ENCODE data around the gene ADGRB2.
A peak's percentile ranks its signal among the peaks of the same experiment; 100 is the strongest.

Gene ADGRB2

GRCh38 chr1:31795096-31795675 is 31.0 kb upstream of the ADGRB2 start:
- DNase-seq (ENCODE audit: low read depth in 2 of 2), result no peak

DNA sequence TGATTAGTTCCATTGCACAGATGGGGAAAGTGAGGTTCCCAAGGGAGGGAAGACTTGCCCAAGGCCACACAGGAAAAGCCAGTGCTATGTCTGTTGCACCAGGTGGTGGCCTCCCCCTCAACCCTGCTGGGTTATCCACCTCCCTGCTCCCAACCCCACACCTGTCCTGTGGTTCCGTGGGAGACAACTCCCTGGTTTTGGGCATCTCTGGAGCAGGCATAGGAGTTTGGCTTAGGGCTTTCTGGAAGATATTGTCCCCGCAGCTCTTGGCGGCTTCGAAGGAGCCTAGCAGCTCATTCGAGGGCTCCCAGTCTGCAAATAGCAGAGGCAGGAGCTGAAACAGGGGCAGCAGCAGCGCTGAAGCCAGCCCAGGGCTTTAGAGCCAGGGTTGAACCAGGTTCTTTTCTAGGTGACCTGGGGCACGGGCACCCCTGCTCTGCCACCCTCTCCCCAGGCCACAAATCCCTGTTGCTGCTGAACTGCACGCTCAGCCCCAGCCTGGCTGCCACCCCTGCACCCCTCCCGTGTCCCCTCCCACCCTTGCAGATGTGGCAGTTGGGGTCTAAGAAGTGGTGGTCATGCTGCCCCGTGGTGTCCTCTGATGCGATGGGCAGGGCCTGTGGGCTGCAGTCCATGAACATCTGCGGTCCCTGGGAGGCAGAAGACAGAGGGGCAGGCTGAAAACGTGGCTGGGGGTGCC is 29.6 kb upstream of the ADGRB2 start:
- DNase-seq (ENCODE audit: low read depth in 2 of 2), result no peak

GRCh38 chr1:31793086-31793485 is 28.9 kb upstream of the ADGRB2 start:
- DNase-seq (ENCODE audit: low read depth in 2 of 2), result no peak

GRCh38 chr1:31792541-31792940 is 28.4 kb upstream of the ADGRB2 start:
- DNase-seq (ENCODE audit: low read depth in 2 of 2), result no peak

- DNase-seq (ENCODE audit: low read depth in 2 of 2), result no peak
These were observed 28.0 kb upstream of the ADGRB2 start for GRCh38 chr1:31792116-31792515.

DNA sequence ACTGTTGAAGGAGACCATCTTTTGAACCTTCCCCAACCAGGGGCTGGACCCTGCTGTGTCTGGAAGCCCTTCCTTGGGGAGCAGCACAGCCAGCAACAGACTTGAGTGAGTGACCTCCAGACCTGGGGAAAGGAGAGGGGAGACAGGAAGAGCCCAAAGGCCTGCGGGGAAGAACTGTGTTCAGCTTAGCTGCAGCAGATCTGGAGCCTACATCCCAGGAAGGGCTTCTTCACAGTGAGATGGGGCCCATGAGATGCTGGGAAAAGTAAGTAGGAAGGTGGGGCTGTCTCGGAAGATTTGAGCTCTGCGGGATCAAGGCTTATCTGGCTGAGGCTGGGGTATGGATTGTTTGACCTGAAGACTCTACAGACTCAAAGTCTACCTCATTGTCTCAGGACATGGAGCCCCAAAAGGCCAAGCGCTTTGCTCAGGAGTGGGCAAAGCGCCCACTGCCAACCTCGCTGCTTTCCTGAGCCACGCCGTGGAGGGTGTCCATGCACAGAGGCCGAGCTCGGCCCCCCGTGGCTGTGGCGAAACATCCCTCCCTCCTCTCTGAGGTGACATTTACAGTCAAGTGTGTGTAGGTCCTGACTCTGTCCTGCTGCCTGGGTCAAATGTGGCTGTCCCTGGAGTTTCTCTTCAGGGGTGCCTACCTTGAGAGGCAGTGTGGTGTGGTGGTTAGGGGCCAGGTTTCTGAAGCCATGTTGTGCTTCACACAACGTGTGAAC is 27.2 kb upstream of the ADGRB2 start:
- DNase-seq (ENCODE audit: low read depth in 2 of 2), result no peak

DNA sequence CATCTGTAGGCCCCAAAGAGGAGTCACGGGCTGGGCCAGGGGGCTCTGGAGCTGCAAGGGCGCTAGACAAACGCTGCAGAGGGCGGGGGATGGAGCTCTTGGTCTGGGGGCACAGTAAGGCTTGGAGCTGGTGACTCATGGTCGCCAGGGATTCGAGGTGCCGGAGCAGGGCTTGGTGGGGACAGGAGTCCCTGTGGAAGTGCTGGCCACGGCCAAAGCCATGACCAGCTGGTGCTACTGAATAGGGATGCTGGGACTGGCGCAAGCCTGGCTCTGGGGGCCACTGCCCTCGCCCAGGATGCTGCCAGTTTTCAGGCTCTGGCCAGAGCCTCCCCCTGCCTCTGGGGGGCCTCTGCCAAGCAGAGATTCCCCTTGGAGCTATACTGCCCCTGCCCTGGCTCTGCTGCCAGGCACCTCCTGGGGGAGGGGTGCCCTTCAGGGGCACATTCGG is 26.5 kb upstream of the ADGRB2 start:
- no peak for DNase-seq (ENCODE audit: low read depth in 2 of 2)

DNA sequence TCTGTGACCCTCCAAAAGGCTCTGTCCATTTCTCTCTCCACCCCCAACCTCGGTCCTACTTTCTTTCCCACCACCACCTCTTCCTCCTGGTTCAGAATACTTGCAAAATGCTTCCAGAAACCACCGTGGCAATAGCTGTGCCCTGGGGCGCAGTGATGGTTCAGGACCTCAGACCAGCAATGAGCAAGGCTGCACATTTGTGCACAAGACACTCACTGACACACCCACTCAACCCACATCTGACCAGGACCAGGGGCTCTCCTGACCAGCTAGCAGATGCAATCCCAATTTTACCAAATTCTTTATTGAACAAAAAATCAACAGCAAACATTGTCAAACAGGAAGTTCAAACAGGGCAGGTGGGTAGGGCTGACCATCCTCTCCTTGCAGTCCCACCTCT is 26.0 kb upstream of the ADGRB2 start:
- DNase-seq (ENCODE audit: low read depth in 2 of 2), result no peak

DNA sequence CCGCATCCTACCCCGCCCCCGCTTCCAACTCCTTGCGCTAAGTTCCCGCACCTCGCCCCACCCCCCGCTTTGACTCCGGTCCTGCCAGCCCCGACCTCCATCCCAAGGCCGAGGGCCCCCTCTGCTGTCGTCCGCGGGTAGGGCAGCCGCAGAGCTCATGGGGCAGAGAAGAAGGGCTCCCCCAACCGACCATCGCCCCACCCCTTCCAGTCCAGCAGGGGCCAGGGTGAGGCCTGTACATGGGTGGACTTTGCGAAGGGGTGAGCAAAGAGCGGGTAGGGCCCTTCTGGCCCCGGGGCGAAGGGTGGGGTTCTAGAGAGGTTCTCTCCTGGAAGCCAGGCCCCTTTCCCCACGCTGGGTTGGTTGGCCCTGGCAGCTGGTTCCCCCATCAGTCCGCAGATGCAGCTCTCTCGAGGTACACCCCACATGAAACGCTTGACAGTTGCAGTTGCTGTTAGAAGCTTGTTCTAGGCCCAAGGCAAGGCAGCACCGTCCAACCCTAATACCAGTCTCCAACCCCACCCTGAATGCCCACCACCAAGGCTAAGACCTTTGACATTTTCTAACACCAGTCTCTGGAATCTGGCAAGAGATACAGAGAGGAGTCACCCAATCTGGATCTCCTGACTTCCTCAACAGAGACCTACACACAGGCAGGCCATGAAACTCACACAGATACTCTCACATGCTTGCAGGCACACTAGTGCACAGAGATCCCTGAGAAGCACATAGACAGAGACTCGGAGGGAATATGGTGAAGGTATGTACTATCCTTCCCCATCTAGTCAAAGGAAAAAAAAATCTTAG is 25.3 kb upstream of the ADGRB2 start:
- DNase-seq (ENCODE audit: low read depth in 2 of 2), result peak; percentile 86 to 95

DNA sequence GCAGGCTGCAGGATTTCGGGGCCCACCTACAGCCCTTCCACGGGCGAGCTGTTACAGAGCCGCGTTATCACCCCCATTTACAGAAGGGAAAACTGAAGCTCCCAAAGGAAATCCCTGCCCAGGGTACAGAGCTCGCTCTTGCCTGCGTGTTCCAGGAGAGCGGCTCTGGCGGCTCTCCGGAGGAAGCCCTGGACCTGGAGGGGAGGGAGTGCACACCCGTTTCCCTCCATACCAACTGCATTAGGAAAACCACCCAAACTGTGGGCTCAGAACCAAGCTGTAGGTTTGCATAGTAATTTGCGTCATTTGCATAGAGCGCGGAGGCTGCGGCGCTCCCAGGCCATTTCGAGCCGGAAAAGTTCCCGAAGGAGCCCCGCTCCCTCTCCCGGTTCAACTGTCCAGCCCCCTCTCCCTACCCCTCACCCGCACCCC is 24.7 kb upstream of the ADGRB2 start:
- no peak for DNase-seq (ENCODE audit: low read depth in 2 of 2)

- peak; percentile 71 to 72 for DNase-seq (ENCODE audit: low read depth in 2 of 2)
These were observed 24.1 kb upstream of the ADGRB2 start for GRCh38 chr1:31788138-31788824.

GRCh38 chr1:31787786-31788137 is 23.6 kb upstream of the ADGRB2 start:
- DNase-seq (ENCODE audit: low read depth in 2 of 2), result no peak

GRCh38 chr1:31787261-31787660 is 23.1 kb upstream of the ADGRB2 start:
- DNase-seq (ENCODE audit: low read depth in 2 of 2), result no peak

DNA sequence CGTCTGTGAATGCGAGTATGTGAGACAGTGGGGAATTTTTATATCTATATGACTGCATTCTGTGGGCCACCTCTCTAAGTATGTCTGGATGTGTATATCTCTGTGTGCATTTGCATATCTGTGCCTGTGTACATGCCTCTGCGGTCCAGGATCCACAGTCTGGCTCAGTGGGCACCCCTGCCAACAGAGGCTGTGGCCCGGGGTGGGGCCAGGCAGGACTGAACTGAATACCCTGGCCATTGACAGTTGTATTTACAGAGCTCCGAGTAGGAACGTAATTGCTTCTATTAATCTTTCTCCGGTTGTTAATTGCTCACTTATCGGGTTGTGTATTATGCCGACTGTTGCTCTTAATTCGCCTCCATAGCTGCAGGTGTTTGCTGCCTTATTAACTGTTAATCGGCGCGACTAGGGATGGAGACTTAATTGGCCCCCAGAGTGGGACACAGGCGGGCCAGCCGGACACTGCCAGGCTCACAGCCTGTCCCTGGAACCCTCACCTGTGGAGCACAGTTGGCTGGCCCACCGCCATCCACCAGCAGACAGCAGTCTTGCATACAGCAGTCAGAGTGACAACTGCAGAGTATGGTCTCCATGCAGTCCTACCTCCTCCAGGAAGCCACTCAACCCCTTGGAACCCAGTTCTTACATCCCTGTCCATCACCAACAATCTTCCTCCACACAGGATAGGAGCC is 22.4 kb upstream of the ADGRB2 start:
- DNase-seq (ENCODE audit: low read depth in 2 of 2), result no peak

DNA sequence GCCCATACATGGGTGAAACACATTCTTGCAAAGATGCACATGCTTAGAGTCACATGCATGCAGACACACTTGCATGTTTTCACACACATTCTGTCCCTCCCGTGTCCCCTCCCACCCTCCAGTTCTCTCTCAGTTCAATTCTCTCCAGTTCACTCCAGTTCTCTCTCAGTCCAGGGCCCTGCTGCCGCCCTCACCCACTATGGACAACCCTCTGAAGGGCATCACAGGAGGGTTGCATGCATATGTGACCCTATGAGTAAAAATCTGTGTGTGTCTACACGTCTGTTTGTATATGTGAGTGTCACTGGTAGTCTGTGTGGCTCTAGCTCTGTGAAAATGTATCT is 21.8 kb upstream of the ADGRB2 start:
- DNase-seq (ENCODE audit: low read depth in 2 of 2), result no peak

DNA sequence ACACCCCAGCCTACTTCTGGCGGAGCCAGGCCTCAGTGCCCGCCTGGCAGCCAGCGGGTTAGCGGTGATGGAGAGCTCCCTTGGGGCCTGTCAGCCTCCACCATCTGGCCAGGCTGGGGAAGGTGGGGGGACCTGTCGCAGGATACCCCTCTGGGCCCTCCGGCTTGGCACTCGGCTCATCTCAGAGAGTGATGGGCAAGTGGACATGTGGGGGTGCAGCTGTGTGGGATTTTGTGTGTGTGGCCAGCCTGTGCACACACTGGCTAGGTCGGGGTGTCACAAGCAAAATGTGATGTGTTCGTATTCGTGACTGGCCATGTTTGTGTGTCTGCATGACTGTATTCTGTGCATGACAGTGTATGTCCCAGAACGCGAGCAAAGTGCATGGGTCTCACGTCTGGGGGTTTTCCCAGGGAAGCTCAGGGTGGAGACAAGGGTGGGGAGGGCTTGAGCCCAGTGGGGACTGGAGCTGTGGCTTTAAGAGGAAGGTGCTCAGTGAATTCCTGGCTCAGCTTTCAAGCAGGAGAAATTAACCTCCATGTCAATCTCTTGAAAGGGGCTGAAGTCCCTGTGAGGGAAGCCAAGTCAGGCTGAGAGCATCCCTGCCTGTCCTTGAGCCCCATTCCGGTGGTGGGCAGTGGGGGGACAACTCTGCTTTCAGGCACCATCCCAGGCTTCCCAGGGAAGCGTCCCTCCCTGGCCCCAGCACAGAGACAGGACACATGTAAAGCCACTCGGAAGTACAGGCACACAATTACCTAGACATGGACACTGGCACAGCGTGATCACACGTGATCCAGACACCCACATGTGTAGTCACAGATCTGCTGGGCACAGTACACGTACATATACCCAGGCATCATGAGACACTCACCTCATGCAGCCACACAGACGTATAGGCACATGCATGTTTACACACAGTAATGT is 21.1 kb upstream of the ADGRB2 start:
- DNase-seq (ENCODE audit: low read depth in 2 of 2), result no peak

DNA sequence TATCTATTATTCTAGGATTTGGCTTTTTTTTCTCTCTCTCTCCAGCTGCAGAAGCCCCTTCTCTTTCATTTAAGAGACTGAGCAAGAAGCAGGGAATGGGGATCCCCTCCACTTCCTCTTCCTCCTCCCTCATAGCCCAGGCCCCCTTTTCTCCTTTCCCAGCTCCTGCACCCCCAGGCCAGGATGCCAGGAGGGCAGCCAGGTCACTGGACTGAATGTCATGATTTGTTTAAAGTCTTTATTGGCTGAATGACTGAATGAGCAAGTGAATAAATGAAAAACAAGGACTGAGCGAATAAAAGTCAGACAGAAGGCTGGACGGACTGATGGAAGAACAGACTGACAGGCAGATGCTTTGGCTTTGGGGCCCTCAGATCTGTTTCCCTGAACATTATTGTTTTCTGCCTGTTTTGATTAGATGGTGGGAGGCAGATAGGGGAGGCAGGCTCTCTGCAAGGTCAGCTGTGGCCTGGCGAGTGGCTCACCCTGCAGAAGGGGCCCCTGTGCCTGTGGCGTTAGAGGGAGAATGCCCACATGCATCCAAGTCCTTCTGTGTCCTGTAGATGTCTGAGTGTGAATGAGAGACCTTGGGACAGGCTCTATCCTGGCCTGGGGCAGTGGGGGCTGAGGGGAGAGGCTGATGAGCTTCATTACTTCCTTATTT is 20.3 kb upstream of the ADGRB2 start:
- DNase-seq (ENCODE audit: low read depth in 2 of 2), result no peak

GRCh38 chr1:31783846-31784245 is 19.7 kb upstream of the ADGRB2 start:
- DNase-seq (ENCODE audit: low read depth in 2 of 2), result no peak

Data from activated CD8-positive, alpha-beta memory T cell treated with anti-CD3 and anti-CD28 coated beads for 4 hours (primary cell).